NCI-H2196 treated with DMSO at 0.1 percent for 48 hours (cell line): ENCODE data around the gene MED16.
"Not testable (repeated sequence)": the region's sequence is repeated elsewhere in the genome, so short reads cannot be mapped to it uniquely, and the experiment has no call there.

Source experiments
- DNase-seq: peaks from one replicate; lab custom pipeline; 2025; ENCODE audit not compliant: unreplicated experiment; lab: John Stamatoyannopoulos, UW

Gene MED16

GRCh38 chr19:889662-890295 is 3.2 kb downstream of the MED16 start:
- DNase-seq: no peak

DNA sequence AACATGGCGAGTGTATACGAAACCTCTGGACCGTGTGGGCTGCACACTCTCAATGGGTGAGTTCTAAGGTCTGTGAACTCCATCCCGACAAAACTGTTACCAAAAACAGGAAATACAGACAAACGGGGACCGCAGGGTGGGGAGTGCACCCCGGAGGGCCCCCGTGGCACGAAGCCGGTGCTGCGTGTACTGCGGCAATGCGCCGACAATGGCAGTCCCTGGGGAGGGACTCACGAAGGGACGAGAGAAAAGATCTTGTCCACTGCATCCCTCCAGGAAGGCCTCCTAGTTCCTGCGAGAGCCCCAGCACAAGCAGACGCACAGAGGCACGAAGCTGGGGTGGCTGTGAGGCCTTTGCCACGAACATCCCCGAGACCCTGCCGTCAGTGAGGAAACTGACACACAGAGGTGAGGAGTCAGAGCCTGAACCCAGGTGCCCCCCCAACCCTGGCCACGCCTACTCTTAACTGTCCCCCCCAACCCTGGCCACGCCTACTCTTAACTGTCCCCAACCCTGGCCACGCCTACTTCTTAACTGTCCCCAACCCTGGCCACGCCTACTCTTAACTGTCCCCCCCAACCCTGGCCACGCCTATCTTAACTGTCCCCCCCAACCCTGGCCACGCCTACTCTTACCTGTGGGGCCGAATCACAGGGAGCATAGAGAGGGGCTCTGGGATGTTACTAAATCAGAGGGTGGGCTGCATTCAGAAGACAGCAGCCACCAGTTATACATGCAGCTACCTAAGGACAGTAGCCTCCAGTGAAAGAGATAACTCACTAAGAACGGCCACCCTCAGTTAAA is 4.2 kb downstream of the MED16 start:
- DNase-seq: no peak

GRCh38 chr19:887599-887998 is 5.4 kb downstream of the MED16 start:
- no peak for DNase-seq

- DNase-seq: no peak
Observed at GRCh38 chr19:887072-887471, 5.9 kb downstream of the MED16 start.

DNA sequence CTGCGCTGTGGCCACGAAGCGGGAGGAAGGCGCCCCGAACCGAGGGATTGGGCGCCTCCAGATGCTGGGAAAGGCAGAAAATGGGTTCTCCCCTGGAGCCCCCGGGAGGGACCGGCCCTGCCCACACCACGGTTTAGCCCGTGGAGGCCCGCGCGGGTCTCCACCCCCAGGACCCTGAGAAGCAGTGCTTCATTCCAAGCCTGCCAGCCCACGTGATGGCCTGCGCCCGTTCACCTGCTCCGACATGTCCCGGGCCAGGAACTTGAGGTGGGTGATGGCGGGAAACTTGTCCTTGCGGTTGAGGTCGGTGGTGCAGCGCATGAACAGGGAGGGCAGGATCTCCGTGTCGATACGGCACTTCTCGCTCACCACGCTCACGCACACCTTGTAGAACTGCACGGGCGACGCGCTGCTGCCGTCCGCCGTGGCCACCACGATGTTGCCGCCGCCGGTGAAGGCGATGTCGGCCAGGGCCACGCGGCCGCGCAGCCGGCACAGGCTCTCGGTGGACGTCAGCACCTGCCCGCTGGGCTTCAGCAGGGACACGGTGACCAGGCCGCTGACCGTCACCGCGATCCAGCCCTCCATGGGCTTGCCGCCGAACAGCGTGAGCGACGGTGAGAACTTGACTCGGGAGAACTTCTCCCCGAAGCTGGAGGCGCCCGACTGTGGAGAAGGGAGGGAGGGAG is 7.3 kb downstream of the MED16 start:
- no peak for DNase-seq

GRCh38 chr19:884420-885211 is 8.4 kb downstream of the MED16 start:
- DNase-seq: no peak

- DNase-seq: peak; percentile 91
Observed at GRCh38 chr19:883661-884211, 9.3 kb downstream of the MED16 start.

DNA sequence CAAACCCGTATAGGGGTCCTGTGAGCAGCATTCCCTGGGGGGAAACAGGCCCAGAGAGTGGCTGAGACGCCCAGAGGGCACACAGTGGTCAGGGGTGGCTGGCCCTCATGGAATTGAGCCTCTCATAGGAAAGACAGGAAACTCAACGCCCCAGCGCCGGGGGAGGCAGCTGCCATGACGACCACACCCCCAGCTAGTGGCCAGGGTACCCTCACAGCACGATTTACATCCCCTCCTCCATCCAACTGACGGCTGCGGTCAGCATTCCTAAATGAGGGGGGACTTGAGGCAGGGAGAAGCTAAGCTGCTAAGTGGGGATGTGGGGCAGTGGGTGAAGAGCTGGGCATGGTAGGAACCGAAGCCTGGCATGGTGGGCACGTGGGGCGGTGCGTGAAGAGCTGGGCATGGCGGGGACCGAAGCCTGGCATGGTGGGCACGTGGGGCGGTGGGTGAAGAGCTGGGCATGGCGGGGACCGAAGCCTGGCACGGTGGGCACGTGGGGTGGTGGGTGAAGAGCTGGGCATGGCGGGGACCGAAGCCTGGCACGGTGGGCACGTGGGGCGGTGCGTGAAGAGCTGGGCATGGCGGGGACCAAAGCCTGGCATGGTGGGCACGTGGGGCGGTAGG is 10.0 kb downstream of the MED16 start:
- DNase-seq: no peak

- DNase-seq: no peak
Observed at GRCh38 chr19:881385-882071, 11.5 kb downstream of the MED16 start.

- no peak for DNase-seq
Observed at GRCh38 chr19:879711-880438, 13.1 kb downstream of the MED16 start.

- not testable (repeated sequence) for DNase-seq
Observed at GRCh38 chr19:878751-879561, 14.0 kb downstream of the MED16 start.

GRCh38 chr19:877992-878660 is 14.9 kb downstream of the MED16 start:
- not testable (repeated sequence) for DNase-seq

DNA sequence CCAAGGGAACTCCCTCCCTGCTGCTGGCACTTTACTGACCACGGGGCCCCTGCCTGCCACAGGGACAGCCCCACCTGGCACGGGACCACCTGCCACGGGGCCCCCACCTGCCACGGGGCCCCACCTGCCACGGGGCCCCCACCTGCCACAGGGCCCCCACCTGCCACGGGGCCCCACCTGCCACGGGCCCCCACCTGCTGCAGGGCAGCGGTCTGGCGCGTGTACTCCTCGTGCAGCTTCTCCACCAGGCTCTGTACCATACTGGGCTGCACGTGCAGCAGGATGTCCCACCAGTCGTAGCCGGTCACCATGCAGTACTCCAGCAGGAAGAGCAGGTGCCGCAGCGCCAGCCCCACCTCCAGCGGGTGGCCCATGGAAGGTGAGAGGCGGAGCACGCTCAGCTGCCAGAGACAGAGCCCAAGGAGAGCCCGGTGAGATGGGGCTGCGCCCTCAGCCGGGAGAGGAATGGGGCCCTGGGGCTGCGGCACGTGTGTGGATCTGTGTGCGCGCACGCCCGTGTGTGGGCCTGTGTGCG is 16.1 kb downstream of the MED16 start:
- no peak for DNase-seq

GRCh38 chr19:876089-876488 is 16.9 kb downstream of the MED16 start:
- no peak for DNase-seq

- DNase-seq: no peak
Observed at GRCh38 chr19:875265-875879, 17.6 kb downstream of the MED16 start.

DNA sequence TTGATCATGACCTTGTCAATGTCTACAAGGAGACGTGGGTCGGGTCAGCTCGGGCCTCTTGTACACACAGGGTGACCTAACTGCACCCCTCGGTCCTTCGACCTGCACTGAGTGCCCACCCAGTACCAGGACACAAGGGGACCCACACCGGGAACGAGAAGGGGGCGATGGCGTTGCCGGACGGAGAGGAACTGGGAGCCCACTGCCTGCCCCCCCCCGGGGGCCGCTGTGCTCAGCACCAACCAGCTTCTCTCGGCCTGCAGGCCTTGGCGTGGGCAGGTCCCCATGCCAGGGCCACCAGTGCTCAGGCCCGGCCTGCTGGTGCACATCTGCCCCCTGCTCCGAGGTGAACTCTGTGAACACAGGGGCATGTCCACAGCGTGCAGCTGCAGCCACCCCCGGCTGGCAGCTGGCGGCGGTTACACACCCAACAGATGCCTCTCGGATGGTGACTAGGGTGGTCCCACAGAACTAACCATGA is 19.4 kb downstream of the MED16 start:
- DNase-seq: no peak

DNA sequence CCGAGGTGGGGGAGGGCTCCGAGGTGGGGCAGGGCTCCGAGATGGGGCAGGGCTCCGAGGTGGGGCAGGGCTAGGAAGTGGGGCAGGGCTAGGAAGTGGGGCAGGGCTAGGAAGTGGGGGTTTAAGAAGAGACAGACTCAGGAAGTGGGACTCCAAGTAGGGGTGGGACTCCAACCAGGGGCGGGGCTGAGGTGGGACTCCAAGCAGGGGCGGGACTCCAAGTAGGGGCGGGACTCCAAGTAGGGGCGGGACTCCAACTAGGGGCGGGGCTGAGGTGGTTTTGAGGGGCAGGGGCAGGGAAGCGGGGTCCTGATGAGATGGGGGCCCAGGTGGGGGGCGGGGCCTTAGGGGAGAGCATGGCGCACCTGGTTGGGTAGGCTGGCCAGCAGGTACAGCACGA is 19.9 kb downstream of the MED16 start:
- no peak for DNase-seq
